ENCODE data around the gene IFNLR1.

IFNLR1 gene

GRCh38 chr1:24222008-24222605 lies 35.0 kb upstream of the IFNLR1 start:
- no peak for TF ChIP-seq CTCF (IDR thresholded peaks at IDR 0.05; ENCODE audit: poor library complexity, severe bottlenecking)
- Histone ChIP-seq H3K9me3 (ENCODE audit: severe bottlenecking) (no peaks in the 10 kb centered on the region), H3K4me1 (ENCODE audit: insufficient read depth, poor library complexity, severe bottlenecking) (no peaks in the 10 kb centered on the region), H3K27ac (ENCODE audit: poor library complexity, severe bottlenecking) (no peak overlapping the region), H3K4me3 (ENCODE audit: severe bottlenecking) (no peak overlapping the region), H3K27me3 (ENCODE audit: insufficient read depth, poor library complexity, severe bottlenecking) (no peaks in the 10 kb centered on the region), H3K36me3 (ENCODE audit: low read depth) (no peaks in the 10 kb centered on the region)
- DNase-seq (ENCODE audit: low spot score) (no peak), ATAC-seq (ENCODE audit: low read depth) (no peak)

GRCh38 chr1:24221246-24221645 lies 34.2 kb upstream of the IFNLR1 start:
- no peak overlapping the region for H3K4me3 ChIP-seq (ENCODE audit: severe bottlenecking)
- H3K27ac ChIP-seq (ENCODE audit: poor library complexity, severe bottlenecking) = no peak overlapping the region
- H3K9me3 ChIP-seq (ENCODE audit: severe bottlenecking) = no peaks in the 10 kb centered on the region
- no peaks in the 10 kb centered on the region for H3K27me3 ChIP-seq (ENCODE audit: insufficient read depth, poor library complexity, severe bottlenecking)
- TF ChIP-seq CTCF (IDR thresholded peaks at IDR 0.05; ENCODE audit: poor library complexity, severe bottlenecking) = no peak
- no peaks in the 10 kb centered on the region for H3K36me3 ChIP-seq (ENCODE audit: low read depth)
- DNase-seq (ENCODE audit: low spot score) (no peak), ATAC-seq (ENCODE audit: low read depth) (no peak)
- H3K4me1 ChIP-seq (ENCODE audit: insufficient read depth, poor library complexity, severe bottlenecking) = no peaks in the 10 kb centered on the region

- peak; percentile 57 for ATAC-seq (ENCODE audit: low read depth)
- no peaks in the 10 kb centered on the region for H3K9me3 ChIP-seq (ENCODE audit: severe bottlenecking)
- no peak overlapping the region for H3K4me3 ChIP-seq (ENCODE audit: severe bottlenecking)
- H3K27ac ChIP-seq (ENCODE audit: poor library complexity, severe bottlenecking) = no peak overlapping the region
- H3K4me1 ChIP-seq (ENCODE audit: insufficient read depth, poor library complexity, severe bottlenecking) = no peaks in the 10 kb centered on the region
- no peaks in the 10 kb centered on the region for H3K27me3 ChIP-seq (ENCODE audit: insufficient read depth, poor library complexity, severe bottlenecking)
- no peaks in the 10 kb centered on the region for H3K36me3 ChIP-seq (ENCODE audit: low read depth)
- TF ChIP-seq CTCF (IDR thresholded peaks at IDR 0.05; ENCODE audit: poor library complexity, severe bottlenecking) = no peak
- DNase-seq (ENCODE audit: low spot score) = no peak
These were observed 29.4 kb upstream of the IFNLR1 start for GRCh38 chr1:24216276-24217074.

- H3K27me3 ChIP-seq (ENCODE audit: insufficient read depth, poor library complexity, severe bottlenecking) = no peaks in the 10 kb centered on the region
These were observed 28.2 kb upstream of the IFNLR1 start for GRCh38 chr1:24215226-24215814.

More at GRCh38 chr1:24215226-24215814, 28.2 kb upstream of the IFNLR1 start:
- Histone ChIP-seq H3K27ac (ENCODE audit: poor library complexity, severe bottlenecking) (no peak overlapping the region), H3K4me1 (ENCODE audit: insufficient read depth, poor library complexity, severe bottlenecking) (no peaks in the 10 kb centered on the region), H3K9me3 (ENCODE audit: severe bottlenecking) (no peaks in the 10 kb centered on the region), H3K36me3 (ENCODE audit: low read depth) (no peaks in the 10 kb centered on the region), H3K4me3 (ENCODE audit: severe bottlenecking) (no peak overlapping the region)
- DNase-seq (ENCODE audit: low spot score) (no peak), ATAC-seq (ENCODE audit: low read depth) (no peak; the same call in 2 of the 3 replicates)
- no peak for TF ChIP-seq CTCF (IDR thresholded peaks at IDR 0.05; ENCODE audit: poor library complexity, severe bottlenecking)

Data from RWPE2 (cell line).